Hematopoietic multipotent progenitor cell treated with erythropoietin and hydrocortisone succinate and interleukin-3 and kit ligand, for 6 days (in vitro differentiated cells): Measurements from ENCODE around the gene SERINC1.
"Not testable (repeated sequence)": the region's sequence is repeated elsewhere in the genome, so short reads cannot be mapped to it uniquely, and the experiment has no call there.

Experiments
- DNase-seq: peaks from one replicate; pipeline ENCODE4 v3.0.0-alpha.2; 2015

SERINC1 gene

GRCh38 chr6:122471107-122472021 lies at the start of gene SERINC1:
SERINC1 (minus strand) TSS chr6:122471807; CDS start chr6:122471737, 70 bp downstream.
- DNase-seq: peak; percentile 98

- DNase-seq: no peak
Measured at GRCh38 chr6:122511193-122511924, 39.8 kb upstream of the SERINC1 start.

DNA sequence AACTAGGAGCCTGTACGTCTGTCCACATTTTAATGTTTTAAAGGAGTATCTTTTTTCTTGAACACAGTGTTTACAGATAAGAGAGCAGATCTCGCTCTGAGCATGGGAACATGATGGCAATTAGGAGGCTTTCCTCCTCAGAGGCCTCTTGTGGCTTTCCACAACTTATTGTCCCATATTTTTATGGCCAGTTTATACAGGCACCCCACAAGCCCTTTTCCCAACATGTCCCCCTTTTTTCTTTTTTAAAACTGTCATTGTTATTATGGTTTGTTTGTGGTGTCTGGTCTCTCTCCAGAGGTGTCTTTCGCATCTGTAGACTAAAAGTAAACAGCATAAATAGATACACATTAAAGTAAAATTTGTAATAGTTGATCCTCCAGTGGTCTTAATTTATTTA lies 33.6 kb upstream of the SERINC1 start:
- not testable (repeated sequence) for DNase-seq

- DNase-seq: no peak
Measured at GRCh38 chr6:122501475-122501874, 29.9 kb upstream of the SERINC1 start.

- DNase-seq: peak; percentile 20
Measured at GRCh38 chr6:122495612-122496011, 24.0 kb upstream of the SERINC1 start.

DNA sequence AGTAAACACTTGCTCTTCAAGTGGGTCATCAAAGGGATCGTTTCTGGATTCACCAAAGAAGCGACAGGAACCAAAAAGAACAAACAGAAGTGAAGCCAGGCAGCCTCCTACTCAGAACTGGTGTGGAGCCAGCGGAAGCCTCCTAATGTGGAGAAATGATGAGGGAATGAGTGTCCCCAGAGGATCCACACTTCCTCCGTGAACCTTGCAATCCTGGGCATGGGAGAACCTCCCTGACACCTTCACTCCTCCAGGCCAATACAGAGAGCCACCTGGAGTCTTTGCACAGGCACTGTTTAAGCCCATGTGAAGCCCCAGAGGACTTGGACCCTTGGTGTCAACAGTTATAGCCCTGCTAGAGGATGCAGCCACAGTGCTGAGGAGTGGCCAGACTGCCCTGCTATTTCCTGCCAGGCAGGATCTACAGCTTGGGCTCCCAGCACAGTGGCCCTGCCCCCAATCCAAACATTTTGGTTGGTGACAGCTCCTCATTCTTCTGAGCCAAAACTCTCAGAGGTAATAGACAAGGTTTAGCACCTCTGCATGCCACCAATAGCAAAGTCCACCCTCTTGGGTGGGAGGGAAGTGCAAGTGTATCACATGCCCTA lies 23.2 kb upstream of the SERINC1 start:
- DNase-seq: no peak

DNA sequence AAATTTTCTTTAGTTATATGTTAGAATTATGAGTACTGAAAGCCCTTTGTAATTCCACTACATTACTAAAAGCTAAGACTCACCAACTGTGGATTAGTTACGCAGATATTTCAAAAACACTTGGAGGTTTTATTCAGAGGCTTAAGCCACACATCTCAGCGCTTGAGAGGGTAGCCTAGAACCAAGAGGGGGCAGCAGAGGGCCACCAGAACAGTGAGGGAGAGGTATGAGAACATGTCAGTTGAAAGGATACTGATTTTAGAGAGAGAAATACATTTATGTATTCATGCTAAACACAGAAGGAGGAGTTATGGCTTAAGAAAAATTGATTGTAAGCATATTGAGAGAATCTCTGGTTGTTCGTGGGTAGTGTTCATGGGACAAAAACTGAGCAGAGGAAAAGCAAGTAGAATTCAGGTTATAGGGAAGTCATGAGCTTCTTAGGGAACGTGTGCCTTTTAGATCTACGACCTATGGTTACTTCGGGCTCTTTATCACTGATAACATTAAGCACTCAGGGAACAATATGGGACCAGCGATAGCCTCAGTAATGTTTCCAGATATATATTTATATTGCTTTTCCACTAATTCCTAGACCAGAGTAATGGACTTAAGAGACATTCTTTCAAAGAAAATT lies 20.4 kb upstream of the SERINC1 start:
- peak; percentile 91 for DNase-seq

DNA sequence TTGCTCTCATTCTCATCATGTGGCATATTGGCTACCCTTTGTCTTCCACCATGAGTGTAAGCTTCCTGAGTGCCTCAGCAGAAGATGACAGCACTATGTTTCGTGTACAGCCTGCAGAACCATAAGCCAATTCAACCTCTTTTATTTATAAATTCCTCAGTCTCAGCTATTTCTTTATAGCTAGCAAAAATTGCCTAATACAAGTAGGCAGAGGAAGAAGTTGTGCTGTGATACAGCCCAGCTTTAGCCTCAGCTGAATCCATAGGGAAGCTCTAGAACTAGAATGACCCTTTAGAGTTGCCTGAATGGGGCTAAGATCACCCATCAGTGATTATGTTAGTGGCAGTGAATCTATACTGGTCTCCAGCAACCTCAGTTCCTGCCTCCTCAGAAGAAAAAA lies 19.0 kb upstream of the SERINC1 start:
- DNase-seq: no peak

DNA sequence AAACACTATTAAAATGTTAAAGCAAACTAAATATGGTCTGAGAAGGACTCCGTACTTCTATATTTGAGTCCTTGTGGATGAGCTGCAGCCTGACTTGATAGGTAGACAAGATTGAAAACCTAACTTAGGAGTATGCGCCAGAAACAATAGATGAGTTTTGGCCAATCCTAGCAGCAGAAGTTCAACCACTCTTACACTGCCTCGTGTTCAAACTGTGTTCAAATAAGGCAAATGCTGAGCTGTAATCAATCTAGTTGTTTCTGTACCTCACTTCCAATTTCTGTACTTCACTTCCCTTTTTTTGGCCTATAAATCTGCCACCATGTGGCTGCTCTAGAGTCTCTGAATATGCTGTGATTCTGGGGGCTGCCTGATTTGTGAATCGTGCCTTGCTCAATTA lies 13.2 kb upstream of the SERINC1 start:
- peak; percentile 44 for DNase-seq

- DNase-seq: no peak
Measured at GRCh38 chr6:122482750-122483080, 11.1 kb upstream of the SERINC1 start.

DNA sequence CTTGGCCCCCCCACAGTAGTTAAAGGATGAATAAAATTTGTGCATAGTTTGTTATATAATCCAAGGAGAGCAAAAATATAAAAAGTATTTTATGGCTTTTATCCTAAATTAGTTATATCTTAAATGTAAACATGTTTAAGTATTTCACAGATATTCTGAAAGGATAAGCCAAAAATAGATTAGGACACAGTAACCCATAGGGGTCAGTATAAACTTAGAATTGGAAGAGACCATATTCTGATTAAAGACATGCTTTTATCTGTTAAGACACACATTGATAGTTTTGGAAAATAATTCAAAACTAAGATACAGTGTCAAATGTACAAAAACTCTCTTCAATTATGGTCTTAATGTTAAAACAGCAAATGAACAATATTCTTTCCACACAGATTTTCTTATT lies 4.5 kb upstream of the SERINC1 start:
- DNase-seq: peak; percentile 78

DNA sequence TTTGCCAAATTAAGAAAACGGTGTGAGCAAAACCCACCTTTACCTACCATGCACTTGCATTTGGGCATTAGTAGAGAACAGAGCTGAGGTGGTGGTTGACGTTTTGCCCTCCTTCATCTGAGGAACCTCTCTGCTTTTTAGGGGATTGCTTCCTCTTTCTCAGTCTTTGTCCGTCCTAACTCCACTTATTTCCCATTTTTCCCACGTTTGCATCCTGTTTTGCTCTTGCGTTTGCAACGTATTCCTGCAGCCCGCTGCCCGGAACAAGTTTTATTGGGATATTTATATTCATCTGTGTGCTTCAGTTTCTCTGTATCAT lies 374 bp upstream of the SERINC1 start:
- DNase-seq: no peak

- no peak for DNase-seq
Measured at GRCh38 chr6:122461885-122462284, 9.7 kb downstream of the SERINC1 start.

DNA sequence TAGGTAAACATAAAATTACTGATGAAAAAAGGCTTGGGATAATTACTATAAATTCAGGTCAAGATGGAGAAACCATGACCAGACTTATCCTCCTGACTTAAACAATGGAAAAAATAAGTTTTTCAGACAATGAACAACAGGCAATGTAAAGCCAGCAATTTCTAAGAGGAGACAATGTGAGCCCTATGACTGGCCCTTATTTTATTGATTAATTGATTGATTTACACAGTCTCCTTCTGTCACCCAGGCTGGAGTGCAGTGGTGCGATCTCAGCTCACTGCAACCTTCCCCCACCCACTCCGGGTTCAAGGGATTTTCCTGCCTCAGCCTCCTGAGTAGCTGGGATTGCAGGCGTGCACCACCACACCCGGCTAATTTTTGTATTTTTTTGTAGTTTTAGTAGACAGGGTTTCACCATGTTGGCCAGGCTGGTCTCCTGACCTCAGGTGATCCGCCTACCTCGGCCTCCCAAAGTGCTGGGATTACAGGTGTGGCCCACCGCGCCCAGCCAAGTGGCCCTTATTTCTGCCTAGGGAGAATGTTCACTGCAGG lies 11.7 kb downstream of the SERINC1 start:
- not testable (repeated sequence) for DNase-seq

GRCh38 chr6:122459240-122459639 lies 12.4 kb downstream of the SERINC1 start:
- DNase-seq: no peak

GRCh38 chr6:122458087-122458486 lies 13.5 kb downstream of the SERINC1 start:
- DNase-seq: no peak

- peak; percentile 67 for DNase-seq
Measured at GRCh38 chr6:122455116-122455515, 16.5 kb downstream of the SERINC1 start.

- no peak for DNase-seq
Measured at GRCh38 chr6:122454673-122455072, 16.9 kb downstream of the SERINC1 start.

DNA sequence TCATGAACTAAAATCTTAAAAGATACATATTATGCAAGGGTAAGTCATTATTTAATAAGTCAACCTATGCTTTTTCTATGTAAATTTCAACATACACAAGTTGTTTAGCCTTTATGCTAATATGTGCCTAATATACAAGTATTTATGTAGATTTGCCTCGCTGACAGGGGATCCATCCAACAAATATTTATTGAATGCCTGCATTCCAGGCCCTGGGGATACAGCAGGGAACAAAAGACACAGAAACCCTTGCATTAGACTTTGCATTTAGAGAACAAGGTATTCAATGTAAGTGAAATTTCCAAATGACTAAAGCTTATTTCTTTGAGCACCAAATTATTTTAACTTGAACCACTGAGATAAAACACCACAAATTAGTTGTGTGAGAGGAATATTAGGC lies 19.1 kb downstream of the SERINC1 start:
- no peak for DNase-seq

DNA sequence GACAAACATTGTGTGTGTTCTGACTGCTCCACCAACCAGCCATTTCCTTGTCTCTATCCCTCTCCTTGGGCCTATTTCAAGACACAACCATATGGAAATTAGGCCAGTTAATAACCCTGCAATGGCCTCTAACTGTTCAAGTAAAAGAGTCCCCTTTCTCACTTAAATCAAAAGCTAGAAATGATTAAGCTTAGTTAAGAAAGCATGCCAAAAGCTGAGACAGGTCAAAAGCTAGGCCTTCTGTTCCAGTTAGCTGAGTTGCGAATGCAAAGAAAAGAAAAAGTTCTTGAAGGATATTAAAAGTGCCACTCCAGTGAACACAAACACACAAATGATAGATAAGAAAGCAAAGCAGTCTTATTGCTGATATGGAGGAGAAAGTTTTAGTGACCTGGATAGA lies 22.5 kb downstream of the SERINC1 start:
- DNase-seq: no peak

DNA sequence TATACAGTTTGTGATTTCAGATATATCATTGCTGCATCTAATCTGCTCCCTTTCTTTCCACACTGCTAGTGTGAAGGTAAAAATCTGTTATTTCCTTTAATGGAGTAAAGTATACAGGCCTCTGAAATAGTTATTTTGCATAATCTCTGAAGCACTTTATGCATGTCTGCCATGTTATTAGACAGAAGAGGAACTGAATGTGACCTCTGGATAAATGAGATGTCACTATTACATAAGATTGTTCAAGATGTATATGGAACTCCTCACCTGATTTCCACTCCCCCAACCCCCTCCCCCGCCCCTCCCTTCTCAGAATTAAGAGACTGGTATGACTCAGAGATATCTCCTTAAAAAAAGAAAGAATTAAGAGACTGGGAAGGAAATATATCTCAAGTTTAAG lies 26.3 kb downstream of the SERINC1 start:
- DNase-seq: no peak

- no peak for DNase-seq
Measured at GRCh38 chr6:122438975-122439374, 32.6 kb downstream of the SERINC1 start.

GRCh38 chr6:122432816-122433215 lies 38.8 kb downstream of the SERINC1 start:
- no peak for DNase-seq
